Measurements from ENCODE around the gene RNF141.

RNF141 gene

DNA sequence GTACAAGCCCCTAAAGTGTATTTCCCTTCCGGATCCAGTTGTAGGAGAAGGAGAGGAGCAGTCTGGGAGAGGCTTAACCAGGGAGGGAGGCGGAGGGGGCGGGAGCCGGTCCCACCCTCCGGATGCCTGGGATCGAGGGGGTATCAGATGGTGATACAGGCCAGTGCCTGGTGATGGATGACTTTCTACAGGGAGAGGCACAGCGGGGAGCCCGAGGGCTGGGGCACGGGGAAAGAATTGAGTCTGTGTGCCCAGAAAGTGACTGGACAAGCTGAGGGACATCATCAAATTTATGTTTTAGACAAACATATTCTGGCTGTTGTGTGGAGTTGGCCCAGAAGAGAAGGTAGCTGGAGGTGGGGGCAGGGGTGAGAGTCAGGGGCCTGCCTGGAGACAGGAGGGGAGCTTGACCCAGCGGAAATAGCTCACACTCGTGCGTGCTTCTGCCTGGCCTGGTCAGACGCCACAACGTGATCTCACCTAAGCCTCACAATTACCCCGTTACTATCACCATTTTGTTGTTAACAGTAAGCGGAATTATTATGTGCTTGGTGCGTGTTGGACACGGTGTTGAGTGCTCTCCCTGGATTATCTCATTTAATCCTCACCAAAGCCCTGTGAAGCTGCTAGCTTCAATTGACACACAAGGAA lies 43.5 kb downstream of the RNF141 start:
- H3K36me3 ChIP-seq (ENCODE audit: insufficient read depth, low read length) = peaks cover 65% of the 10 kb centered on the region
- peaks cover 3% of the 10 kb centered on the region for H4K20me1 ChIP-seq (ENCODE audit: insufficient read depth, low read length)
- H3K4me3 ChIP-seq (ENCODE audit: low read depth in 1 of 2, low read length in 2 of 2) = no peak overlapping the region
- H3K9ac ChIP-seq (ENCODE audit: low read depth, low read length) = no peak overlapping the region
- no peaks in the 10 kb centered on the region for H3K27me3 ChIP-seq (ENCODE audit: insufficient read depth, low read length, poor library complexity)
- no peak overlapping the region for H2AFZ ChIP-seq (ENCODE audit: low read depth, low read length)
- H3K27ac ChIP-seq (ENCODE audit: low read length) = no peak overlapping the region
- no peaks in the 10 kb centered on the region for H3K4me1 ChIP-seq (ENCODE audit: insufficient read depth, low read length)
- no peak overlapping the region for H3K4me2 ChIP-seq (ENCODE audit: insufficient read depth, low read length)
- DNase-seq (no peak), ATAC-seq (ENCODE audit: insufficient read depth, low read depth) (no peak)
- no peaks in the 10 kb centered on the region for H3K79me2 ChIP-seq (ENCODE audit: insufficient read depth, low read length)
- H3K9me3 ChIP-seq (ENCODE audit: insufficient read depth, low read length, severe bottlenecking) = no peaks in the 10 kb centered on the region
- TF ChIP-seq CTCF (IDR thresholded peaks at IDR 0.05; ENCODE audit: borderline replicate concordance, extremely low read depth, low read length, poor library complexity, severe bottlenecking) = no peak
- no peak for TF ChIP-seq EZH2 (IDR thresholded peaks at IDR 0.05; ENCODE audit: borderline replicate concordance, low read depth, low read length, severe bottlenecking)

GRCh38 chr11:10496296-10496936 lies 44.6 kb downstream of the RNF141 start:
- Histone ChIP-seq H3K27me3 (ENCODE audit: insufficient read depth, low read length, poor library complexity) (no peaks in the 10 kb centered on the region), H3K9me3 (ENCODE audit: insufficient read depth, low read length, severe bottlenecking) (no peaks in the 10 kb centered on the region), H3K9ac (ENCODE audit: low read depth, low read length) (no peak overlapping the region), H3K27ac (ENCODE audit: low read length) (no peak overlapping the region), H3K4me3 (ENCODE audit: low read depth in 1 of 2, low read length in 2 of 2) (no peak overlapping the region), H2AFZ (ENCODE audit: low read depth, low read length) (no peak overlapping the region), H3K36me3 (ENCODE audit: insufficient read depth, low read length) (peaks cover 63% of the 10 kb centered on the region), H3K79me2 (ENCODE audit: insufficient read depth, low read length) (no peaks in the 10 kb centered on the region), H3K4me1 (ENCODE audit: insufficient read depth, low read length) (no peaks in the 10 kb centered on the region), H3K4me2 (ENCODE audit: insufficient read depth, low read length) (no peak overlapping the region), H4K20me1 (ENCODE audit: insufficient read depth, low read length) (peaks cover 3% of the 10 kb centered on the region)
- DNase-seq (no peak), ATAC-seq (ENCODE audit: insufficient read depth, low read depth) (no peak)
- no peak for TF ChIP-seq CTCF (IDR thresholded peaks at IDR 0.05; ENCODE audit: borderline replicate concordance, extremely low read depth, low read length, poor library complexity, severe bottlenecking)
- TF ChIP-seq EZH2 (IDR thresholded peaks at IDR 0.05; ENCODE audit: borderline replicate concordance, low read depth, low read length, severe bottlenecking) = no peak

DNA sequence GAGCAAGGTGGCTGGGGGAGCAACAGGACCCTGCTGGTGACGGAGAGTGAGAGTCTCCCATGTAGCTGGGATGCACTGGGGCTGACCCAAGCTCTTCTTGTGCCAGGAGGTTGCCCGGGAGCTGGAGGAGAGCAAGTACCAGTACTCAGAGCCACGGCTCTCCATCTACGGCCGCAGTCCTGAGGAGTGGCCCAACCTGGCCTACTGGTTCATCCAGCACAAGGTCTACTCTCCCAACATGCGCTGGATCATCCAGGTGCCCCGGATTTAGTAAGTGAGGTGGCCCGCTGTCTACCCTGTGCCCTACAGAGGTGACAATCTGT lies 45.6 kb downstream of the RNF141 start:
- no peak overlapping the region for H3K9ac ChIP-seq (ENCODE audit: low read depth, low read length)
- no peaks in the 10 kb centered on the region for H3K79me2 ChIP-seq (ENCODE audit: insufficient read depth, low read length)
- no peak overlapping the region for H2AFZ ChIP-seq (ENCODE audit: low read depth, low read length)
- no peak for DNase-seq
- H3K27ac ChIP-seq (ENCODE audit: low read length) = no peak overlapping the region
- H3K4me1 ChIP-seq (ENCODE audit: insufficient read depth, low read length) = no peaks in the 10 kb centered on the region
- H3K4me3 ChIP-seq (ENCODE audit: low read depth in 1 of 2, low read length in 2 of 2) = no peak overlapping the region
- no peaks in the 10 kb centered on the region for H3K9me3 ChIP-seq (ENCODE audit: insufficient read depth, low read length, severe bottlenecking)
- peaks cover 57% of the 10 kb centered on the region for H3K36me3 ChIP-seq (ENCODE audit: insufficient read depth, low read length)
- H3K27me3 ChIP-seq (ENCODE audit: insufficient read depth, low read length, poor library complexity) = no peaks in the 10 kb centered on the region
- ATAC-seq (ENCODE audit: insufficient read depth, low read depth) = no peak
- TF ChIP-seq EZH2 (IDR thresholded peaks at IDR 0.05; ENCODE audit: borderline replicate concordance, low read depth, low read length, severe bottlenecking) = no peak
- no peak for TF ChIP-seq CTCF (IDR thresholded peaks at IDR 0.05; ENCODE audit: borderline replicate concordance, extremely low read depth, low read length, poor library complexity, severe bottlenecking)
- no peak overlapping the region for H3K4me2 ChIP-seq (ENCODE audit: insufficient read depth, low read length)
- H4K20me1 ChIP-seq (ENCODE audit: insufficient read depth, low read length) = peaks cover 3% of the 10 kb centered on the region
